HG02610 (cell line): ENCODE results near the gene GNG12.
"Not testable (repeated sequence)": the region's sequence is repeated elsewhere in the genome, so short reads cannot be mapped to it uniquely, and the experiment has no call there.

Experiments used
- ATAC-seq: cut with Tn5 transposase; IDR thresholded peaks from one replicate; pipeline ENCODE4 v1.9.1; 2021; ENCODE audit warnings: mild to moderate bottlenecking, moderate library complexity; ENCODE audit not compliant: unreplicated experiment

GNG12 gene

GRCh38 chr1:67665307-67665706 lies 168.0 kb downstream of the GNG12 start:
- not testable (repeated sequence) for ATAC-seq

- no peak for ATAC-seq
Measured at GRCh38 chr1:67664048-67664447, 169.2 kb downstream of the GNG12 start.

DNA sequence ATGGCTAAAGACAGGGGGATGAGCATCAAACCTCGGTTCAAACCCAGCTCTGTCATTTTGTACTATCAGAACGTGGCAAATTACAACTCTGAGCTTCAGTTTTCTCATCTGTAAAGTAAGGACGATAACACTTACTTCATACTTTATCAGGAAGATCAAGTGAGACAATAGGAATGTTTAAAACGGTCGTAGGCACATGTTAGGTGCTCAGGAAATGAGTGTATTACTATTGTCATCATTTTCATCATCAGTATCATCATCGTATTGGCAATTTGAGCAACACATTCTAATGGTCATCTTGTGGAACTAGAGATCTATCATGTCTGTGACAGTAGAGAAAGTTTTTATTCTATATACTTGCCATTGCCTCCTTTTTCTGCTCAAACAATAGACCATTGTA lies 170.4 kb downstream of the GNG12 start:
- ATAC-seq: no peak

- ATAC-seq: no peak
Measured at GRCh38 chr1:67659229-67659628, 174.0 kb downstream of the GNG12 start.

DNA sequence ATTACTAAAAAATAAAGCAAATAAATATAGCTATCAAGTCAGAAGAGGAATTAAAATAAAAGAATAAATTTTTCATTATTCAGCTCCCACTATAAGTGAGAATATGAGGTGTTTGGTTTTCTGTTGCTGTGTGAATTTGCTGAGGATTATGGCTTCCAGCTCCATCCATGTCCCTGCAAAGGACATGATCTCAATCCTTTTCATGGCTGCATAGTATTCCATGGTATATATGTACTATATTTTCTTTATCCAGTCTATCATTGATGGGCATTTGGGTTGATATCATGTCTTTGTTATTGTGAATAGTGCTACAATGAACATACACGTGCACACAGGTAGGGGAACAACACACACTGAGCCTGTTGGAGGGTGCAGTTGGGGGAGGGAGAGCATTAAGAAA lies 176.1 kb downstream of the GNG12 start:
- ATAC-seq: not testable (repeated sequence)

DNA sequence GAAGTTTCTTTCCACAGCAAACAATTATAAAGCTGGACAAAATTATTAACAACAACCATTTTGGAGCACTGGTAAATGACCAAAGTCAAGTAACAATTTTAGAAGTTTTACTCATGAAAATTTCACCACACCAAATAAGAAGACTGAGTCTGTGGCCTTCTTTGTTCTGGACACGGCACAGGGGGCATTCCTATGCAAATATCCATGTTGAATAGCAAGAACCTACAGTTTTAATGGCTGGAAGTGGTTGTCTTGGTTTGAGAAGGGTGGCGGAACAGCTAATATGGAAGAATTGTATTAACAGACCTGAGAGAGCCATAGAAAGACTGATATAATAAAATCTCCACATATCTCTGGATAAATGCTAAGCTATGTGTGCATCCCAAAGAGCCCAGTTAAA lies 177.7 kb downstream of the GNG12 start:
- no peak for ATAC-seq

GRCh38 chr1:67653304-67653703 lies 180.0 kb downstream of the GNG12 start:
- ATAC-seq: no peak

GRCh38 chr1:67652800-67653199 lies 180.5 kb downstream of the GNG12 start:
- peak; percentile 47 for ATAC-seq
